ENCODE data around the gene CELA2A.
A peak's percentile ranks its signal among the peaks of the same experiment; 100 is the strongest.
"Not testable (repeated sequence)": the region's sequence is repeated elsewhere in the genome, so short reads cannot be mapped to it uniquely, and the experiment has no call there.

CELA2A gene

DNA sequence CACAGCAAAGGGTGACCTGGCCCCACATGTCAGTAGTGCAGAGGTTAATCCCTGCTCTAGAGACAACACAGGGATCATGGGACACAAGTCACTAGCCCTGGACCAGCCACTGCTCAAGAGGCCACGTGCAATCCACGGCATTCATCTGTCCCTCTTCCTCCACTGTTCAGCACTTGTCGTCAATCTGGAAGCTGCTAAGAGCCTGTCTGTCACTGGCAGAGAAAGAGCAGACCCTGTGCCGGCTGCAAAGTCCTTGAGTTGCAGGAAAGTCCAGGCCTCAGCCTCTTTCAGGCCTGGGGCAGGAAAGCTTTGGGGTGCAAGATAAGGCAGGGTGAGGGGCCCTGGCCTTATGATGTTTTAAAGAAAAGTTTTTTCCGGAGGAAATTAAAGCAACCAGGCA lies 36.1 kb downstream of the CELA2A start:
- no peak for DNase-seq (ENCODE audit: extremely low read depth in 1 of 2, low read depth in 1 of 2)

DNA sequence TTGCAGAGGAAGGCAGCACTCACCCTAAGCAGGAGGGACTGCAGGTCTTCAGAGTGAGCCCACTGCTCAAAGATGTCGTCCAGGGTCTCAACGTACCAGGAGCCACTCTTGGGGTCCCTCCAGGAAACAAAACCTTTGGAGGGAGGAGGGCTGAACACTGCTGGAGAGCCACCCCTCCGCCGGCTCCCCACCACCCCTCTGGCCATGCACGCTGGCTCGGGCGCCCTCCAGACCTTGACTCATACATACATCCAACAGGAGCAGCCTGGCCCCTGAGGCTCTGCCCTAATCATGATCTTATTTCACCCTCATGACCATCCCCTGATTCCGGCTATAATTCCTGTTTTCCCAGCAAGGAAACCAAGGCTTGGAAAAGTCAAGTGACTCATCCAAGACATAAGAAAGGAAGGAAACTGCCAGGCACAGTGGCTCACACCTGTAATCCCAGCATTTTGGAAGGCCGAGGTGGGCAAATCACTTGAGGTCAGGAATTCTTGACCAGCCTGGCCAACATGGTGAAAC lies 37.4 kb downstream of the CELA2A start:
- DNase-seq (ENCODE audit: extremely low read depth in 1 of 2, low read depth in 1 of 2): no peak

DNA sequence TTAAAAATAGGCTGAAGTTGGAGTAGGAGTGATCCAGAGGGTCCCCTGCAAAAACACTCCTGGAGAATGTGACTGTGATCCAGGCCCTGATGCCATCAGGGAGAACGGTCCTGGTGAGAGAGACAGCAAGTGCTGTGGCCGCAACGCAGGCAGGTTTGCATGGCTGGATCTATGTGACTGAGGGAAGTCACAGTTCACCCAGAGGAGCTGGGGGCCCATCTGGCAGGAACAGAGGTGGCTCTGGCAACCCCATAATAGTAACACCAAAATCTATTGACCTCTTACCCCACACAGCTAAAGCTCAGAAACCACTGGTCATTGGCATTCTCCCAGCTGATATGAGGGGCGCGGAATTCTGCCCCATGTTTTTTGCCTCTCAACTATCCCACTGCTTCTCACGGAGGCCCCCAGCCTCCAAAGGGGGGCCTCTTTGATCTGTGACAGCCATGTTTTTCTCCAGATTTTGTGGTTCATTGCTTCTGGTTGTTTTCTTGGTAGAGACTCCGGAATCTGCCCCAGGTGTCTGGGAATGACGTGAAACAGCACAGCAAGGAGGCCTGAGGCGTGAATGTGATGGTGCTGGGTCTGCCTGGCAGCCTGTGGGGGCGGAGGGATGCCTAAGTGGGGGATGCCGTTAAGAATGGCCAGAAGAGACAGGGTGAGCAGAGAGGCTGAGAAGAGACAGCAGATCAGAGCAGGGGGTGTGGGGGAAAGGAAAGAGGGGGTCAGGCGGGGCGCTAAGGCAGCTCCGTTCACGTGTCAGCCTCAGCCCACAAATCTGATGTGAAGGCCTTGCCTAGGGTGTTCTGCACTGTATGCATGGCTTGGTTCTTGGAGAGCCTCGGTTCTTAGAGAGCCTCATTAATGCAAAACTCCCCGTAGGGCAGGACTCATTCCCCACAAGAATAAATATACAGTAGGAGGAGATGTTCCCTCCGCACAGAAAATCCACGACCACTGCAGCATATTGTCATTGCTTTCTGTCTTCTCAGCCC lies 43.9 kb downstream of the CELA2A start:
- DNase-seq (ENCODE audit: extremely low read depth in 1 of 2, low read depth in 1 of 2): no peak

DNA sequence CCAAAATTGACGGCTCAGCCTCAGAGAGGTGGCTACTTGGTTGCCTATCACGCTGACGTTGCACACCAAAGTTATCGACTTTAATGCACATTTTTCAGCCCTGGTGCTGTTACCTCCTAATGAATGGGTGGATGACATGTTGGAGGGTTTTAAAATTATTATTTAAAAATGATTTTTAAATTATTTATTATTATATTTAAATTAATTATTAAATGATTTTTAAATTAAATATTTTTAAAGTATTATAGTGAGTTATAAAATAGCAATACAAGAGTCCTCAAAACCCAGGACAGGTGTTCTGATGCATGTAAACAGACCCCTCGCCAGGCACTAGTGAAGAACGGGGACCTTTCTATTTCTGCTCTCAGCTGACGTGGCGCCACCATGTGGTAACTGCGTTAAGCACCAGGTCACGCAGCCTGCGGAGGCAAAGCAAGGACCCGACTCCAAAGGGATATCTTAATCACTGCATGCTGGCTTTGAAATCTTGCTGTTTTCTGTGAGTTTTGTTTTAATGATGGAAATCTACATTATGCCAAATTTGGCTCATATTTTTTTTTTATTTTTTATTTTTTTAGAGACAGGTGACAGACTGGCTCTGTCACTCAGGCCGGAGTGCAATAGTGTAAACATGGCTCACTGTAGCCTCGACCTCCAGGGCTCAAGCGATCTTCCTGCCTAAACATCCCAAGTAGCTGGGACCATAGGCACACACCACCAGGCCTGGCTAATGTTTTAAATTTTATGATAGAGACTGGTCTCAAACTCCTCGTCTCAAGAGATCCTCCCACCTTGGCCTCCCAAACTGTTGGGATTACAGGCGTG lies 44.9 kb downstream of the CELA2A start:
- DNase-seq (ENCODE audit: extremely low read depth in 1 of 2, low read depth in 1 of 2): peak in 1 of 2 donors; percentile 35

DNA sequence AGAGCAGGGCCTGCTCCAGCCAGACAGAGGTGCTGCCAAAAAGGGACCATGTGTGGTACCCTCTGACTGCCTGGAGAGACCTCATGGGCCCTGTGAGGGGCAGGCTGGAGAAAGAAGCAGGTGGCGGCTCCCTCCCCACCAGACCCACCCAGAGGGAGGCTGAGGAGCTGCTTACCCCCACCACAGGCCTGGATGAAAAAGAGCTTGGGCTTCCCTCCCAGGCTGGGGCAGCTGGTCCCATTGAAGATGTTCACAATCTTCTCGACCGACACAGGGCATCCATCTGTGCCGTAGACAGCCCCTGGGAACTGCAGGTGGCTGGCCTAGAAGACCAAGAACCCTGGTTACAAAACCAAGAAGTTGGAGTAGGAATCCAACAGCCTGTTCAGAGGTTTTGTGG lies 47.9 kb downstream of the CELA2A start:
- no peak for DNase-seq (ENCODE audit: extremely low read depth in 1 of 2, low read depth in 1 of 2)

DNA sequence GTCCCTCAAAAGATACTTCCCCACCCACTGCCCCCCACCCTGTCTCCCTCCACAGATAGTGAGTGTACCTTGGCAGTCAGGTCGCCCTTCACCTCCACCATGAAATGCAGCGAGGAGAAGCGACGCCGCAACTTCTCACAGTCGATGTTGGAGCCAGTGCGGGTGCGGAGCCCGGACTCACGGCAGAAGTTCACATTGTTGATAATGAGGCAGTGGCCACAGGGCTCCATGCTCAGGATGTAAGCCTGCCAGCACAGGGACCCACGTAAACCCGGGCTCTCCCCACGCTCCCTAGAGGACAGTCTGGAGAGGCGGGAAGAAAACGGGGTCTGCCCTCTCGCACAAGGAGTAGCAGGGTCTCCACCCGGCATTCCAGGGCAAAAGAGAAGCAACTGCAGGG lies 50.3 kb downstream of the CELA2A start:
- DNase-seq (ENCODE audit: extremely low read depth in 1 of 2, low read depth in 1 of 2): no peak

DNA sequence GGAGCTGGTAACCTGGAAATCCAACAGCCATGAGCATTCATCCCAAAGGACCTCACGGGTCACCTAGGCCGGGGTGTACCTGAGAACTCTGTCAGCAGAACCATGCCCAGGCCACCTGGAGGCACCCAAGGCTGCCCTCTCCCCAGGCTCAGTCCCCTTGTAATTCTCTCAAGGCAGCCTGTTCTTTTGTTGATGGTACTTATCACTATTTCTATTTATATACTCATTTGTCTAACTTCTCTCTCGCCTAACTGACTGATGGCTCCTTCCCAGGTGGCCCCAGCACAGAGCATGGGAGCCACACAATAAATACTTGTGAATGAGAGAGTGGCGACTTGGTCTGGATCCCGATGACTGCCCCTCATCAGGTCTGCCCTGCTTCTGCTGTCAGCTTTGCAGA lies 50.7 kb downstream of the CELA2A start:
- DNase-seq (ENCODE audit: extremely low read depth in 1 of 2, low read depth in 1 of 2): no peak

DNA sequence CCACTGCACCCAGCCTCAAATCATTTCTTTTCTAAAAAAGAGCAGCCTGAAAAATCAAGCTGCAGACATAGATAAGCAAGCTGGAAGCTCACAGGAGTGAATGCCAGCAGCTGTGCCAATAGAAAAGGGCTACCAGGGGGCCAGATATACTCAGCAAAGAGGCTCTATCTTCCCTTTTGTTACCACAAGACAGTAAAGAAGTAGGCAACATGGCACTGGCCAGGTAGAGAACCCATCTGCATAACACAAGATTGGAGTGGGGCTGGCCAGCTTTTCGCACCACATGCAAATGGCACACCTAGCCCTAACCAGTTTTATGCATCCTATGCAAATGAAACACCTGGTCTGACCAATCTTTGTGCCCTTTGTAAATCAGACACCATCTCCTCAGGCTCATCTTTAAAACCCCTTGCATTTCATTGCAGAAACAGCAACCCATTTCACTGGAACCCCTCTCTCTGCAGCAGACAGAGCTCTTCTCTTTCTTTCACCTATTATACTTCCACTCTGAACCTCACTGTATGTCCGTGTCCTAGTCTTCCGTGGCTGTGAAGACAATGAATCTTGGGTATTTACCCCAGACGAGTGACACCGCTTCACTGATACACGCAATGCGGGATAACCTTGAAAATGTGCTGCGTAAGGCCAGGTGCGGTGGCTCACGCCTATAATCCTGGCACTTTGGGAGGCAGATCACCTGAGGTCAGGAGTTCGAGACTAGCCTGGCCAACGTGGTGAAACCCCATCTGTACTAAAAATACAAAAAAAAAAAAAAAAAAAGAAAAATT lies 52.4 kb downstream of the CELA2A start:
- no peak for DNase-seq (ENCODE audit: extremely low read depth in 1 of 2, low read depth in 1 of 2)

DNA sequence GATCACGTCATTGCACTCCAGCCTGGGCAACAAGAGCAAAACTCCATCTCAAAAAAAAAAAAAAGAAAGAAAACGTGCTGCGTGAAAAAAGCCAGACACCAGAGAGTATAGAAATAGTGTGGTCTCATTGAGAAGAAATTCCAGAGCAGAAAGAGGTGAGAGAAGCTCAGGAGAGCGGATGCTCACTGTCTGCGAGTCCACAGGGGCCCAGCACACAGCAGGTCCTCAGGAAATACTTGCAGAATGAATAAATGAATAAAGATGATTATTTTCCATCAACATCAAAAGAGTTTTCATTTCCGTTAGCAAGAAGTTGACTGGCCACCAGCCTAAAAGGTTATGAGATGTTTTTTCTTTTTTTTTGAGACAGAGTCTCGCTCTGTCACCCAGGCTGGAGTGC lies 53.1 kb downstream of the CELA2A start:
- DNase-seq (ENCODE audit: extremely low read depth in 1 of 2, low read depth in 1 of 2): no peak

DNA sequence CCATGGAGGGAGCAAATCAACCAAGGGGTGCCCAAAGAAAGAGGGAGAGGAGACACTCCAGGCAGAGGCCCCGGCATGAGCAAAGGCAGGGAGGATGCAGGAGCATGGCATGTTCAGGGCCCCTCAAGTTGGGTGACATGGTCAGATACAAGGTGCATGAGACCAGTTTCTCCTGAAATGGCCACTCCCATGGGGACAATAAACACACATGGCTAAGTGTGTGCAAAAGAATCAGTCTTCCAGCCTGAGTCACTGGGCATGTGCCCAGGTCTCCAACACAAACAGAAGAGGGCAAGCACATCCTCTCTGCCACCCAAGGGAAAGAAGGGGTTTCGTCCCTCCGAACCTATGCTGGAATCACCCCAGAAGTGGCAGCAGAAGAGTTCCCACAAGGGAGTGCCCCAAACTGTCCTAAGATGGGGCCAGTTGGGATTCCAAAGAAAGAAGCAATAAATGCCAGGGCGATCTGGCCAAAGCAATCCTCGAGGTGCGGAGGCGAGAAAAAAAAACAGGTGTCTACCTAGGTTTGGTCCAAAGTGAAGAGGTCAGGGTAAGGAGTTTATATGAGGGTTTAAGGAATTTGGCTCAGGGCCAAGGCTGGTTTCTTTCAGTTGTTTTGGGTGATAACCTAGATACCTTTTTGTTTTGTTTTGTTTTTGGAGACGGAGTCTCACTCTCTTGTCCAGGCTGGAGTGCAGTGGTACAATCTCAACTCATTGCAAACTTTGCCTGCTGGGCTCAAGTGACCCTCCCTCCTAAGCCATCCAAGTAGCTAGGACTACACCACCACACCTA lies 54.3 kb downstream of the CELA2A start:
- no peak for DNase-seq (ENCODE audit: extremely low read depth in 1 of 2, low read depth in 1 of 2)

DNA sequence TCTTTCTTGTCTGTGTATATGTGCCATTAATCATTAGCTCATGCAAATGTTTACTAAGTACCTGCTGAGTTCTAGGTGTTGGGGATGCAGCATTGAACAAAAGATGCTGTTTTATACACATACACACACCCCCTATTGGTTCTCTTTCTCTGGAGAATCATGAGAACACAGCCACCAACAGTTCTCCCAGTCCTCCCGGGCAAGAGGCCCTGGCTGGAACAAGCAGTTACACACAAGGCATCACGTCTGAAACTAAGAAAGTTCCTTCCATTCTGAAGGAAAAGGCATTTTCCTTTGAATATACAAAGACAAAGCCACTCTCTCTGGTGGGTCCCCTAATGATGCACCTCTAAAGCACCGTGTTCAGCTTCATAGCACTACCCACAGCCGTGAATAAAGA lies 56.7 kb downstream of the CELA2A start:
- DNase-seq (ENCODE audit: extremely low read depth in 1 of 2, low read depth in 1 of 2): no peak

DNA sequence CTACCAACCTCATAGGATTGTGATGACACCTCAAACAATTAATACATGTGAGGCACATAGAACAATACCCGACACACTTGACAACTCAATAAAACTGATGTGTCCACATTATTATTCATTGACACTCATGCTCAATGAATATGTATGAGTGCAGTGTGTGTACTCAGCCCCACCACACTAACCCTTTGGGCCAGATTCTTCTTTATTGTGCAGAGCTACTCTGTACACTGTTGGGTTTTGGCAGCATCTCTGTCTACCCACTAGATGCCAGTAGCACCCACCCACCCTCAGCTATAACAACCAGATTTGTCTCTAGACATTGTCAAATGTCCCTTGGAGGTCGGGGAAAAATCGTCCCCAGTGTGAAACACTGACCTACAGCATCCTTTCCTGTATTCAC lies 57.4 kb downstream of the CELA2A start:
- DNase-seq (ENCODE audit: extremely low read depth in 1 of 2, low read depth in 1 of 2): no peak

DNA sequence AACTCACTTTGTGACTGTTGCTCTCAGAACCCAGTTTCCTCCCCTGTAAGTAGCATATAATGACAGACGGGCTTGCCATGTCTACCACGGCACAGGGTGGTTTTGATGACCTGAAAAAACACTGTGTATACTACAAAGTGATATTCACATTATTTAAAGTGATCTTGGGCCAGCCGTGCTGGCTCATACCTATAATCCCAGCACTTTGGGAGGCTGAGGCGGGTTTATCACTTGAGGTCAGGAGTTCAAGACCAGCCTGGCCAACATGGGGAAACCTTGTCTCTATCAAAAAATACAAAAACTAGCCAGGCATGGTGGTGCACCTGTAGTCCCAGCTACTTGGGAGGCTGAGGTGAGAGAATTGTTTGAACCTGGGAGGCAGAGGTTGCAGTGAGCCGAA lies 58.0 kb downstream of the CELA2A start:
- DNase-seq (ENCODE audit: extremely low read depth in 1 of 2, low read depth in 1 of 2): not testable (repeated sequence)

DNA sequence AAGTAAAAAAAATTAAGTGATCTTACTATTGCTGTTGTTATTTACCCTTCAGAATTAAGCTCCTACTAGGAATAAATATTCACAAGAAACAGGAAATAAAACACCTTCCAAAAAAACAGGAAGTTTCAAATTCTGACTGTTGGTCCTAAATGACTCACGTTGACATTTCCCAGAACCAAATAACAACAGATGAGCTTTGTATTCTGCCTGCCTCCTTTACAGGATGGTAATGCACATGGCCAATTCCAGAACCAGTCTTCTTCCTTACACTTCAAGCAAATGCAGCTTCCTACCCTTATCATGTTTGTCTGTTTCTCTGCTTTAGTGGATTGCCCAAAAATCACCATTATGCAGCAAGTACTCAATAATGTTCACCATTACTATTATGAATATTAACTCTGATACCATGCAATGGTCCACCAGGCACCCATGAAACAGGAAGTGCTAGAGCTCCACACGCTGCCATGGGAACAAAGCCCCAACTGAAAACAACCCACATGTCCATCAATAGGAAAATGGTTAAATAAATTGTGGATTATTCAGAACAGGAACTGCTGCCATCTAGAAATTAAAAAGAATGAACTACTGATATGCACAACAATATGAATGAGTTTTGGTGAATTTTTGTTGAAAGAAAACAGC lies 58.6 kb downstream of the CELA2A start:
- DNase-seq (ENCODE audit: extremely low read depth in 1 of 2, low read depth in 1 of 2): no peak

DNA sequence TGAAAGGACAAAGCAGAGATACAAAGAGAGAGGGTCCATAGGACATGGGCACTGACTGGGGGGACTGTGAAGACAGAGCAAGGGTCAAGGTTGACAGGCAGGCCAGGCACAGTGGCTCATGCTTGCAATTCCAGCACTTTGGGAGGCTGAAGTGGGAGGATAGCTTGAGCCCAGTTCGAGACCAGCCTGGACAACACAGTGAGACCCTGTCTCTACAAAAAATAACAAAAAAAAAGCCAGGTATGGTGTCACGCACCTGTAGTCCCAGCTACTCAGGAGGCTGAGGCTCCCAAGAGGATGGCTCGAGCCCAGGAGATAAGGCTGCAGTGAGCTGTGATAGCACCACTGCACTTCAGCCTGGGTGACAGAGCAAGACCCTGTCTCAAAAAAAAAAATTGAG lies 63.1 kb downstream of the CELA2A start:
- DNase-seq (ENCODE audit: extremely low read depth in 1 of 2, low read depth in 1 of 2): no peak

DNA sequence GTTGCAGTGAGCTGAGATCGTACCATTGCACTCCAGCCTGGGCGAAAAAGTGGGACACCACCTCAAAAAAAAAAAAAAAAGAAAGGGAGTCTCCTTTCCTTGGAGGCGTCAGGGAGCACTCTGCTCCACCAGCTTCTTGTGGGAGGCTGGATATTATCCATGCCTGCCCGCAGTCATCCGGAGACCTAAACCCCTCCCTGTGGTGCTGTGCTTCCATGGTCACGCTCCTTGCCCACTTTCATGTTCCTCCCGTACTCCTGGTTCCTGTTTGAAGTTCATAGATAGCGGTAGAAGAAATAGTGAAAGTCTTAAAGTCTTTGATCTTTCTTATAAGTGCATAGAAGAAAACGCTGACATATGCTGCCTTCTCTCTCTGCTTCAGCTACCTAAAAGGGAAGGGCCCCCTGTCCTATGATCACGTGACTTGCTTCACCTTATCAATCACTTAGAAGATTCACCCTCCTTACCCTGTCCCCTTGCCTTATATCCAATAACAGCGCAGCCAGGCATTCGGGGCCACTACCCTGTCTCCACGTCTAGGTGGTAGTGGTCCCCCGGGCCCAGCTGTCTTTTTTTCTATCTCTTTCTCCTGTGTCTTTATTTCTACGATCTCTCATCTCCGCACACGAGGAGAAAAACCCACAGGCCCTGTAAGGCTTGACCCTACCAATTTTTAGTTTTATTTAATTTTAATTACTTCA lies 64.8 kb downstream of the CELA2A start:
- not testable (repeated sequence) for DNase-seq (ENCODE audit: extremely low read depth in 1 of 2, low read depth in 1 of 2)
